Breast epithelium (tissue), 4 donors: ENCODE measurements around the gene DYRK1A. TPM values are rescaled to one million over a fixed set of nuclear protein-coding genes. Genes with fewer than 3 reads are reported as not detected.

Experiments
- DNase-seq, 2 donors: peaks; one replicate each; pipeline ENCODE4 v3.0.0-alpha.2; 2019; ENCODE audit warnings: low spot score in 2 of 2
- H3K27ac ChIP-seq, 2 donors: fragments of 200-600 bp; sonication (generic) in 1 of 2; one replicate each; pipeline ENCODE4 v1.5.1; 2016 to 2019; ENCODE audit warnings: mild to moderate bottlenecking in 1 of 2
- H3K27me3 ChIP-seq, 2 donors: fragments of 200-600 bp; sonication (generic) in 1 of 2; one replicate each; pipeline versions ENCODE4 v1.5.1 to v1.6.0; 2017 to 2019; ENCODE audit warnings: control low read depth in 1 of 2, mild to moderate bottlenecking in 1 of 2
- H3K36me3 ChIP-seq: fragments of 200-600 bp; one replicate; pipeline ENCODE4 v1.5.1; 2019
- H3K4me1 ChIP-seq, 2 donors: fragments of 200-600 bp; sonication (generic); one replicate each; pipeline ENCODE4 v1.5.1; 2016 to 2019; ENCODE audit warnings: control low read depth in 1 of 2
- H3K4me3 ChIP-seq, 3 donors: fragments of 200-600 bp; sonication (generic); 1 replicate in 2 of 3; 2 replicates in 1 of 3; pipeline ENCODE4 v1.5.1; 2016 to 2019; ENCODE audit warnings: mild to moderate bottlenecking in 3 of 3, moderate library complexity in 2 of 3
- H3K9me3 ChIP-seq, 2 donors: fragments of 200-600 bp; sonication (generic) in 1 of 2; one replicate each; pipeline ENCODE4 v1.5.1; 2016 to 2019; ENCODE audit warnings: control low read depth in 1 of 2
- POLR2A ChIP-seq: fragments of 450-650 bp; IDR thresholded peaks from one replicate; pipeline ENCODE4 v1.6.1; 2016; ENCODE audit warnings: antibody characterized with exemption, mild to moderate bottlenecking, moderate library complexity
- POLR2AphosphoS5 ChIP-seq, 3 donors: sonication (generic); formaldehyde crosslinking; IDR thresholded peaks; one replicate each; pipeline ENCODE4 v1.6.1; 2017; ENCODE audit warnings: antibody characterized with exemption in 3 of 3
- intact Hi-C: fragments of 100-400 bp; cut with DNase I; formaldehyde crosslinking; loops from one replicate; pipeline ENCODE4 v1.15.1; 2023; ENCODE audit warnings: low total_unique reads
- total RNA-seq, 3 donors: library from RNA; depleted of rRNA; stranded (reverse); fragments of >200 nt; gene quantifications; one replicate each; pipeline ENCODE4 v1.1.0, GENCODE V29; 2016
- TF ChIP-seq, protein P1 (sequence below), 3 donors: fragments of 450-650 bp; IDR thresholded peaks; one replicate each; pipeline ENCODE4 v1.5.1; 2016 to 2017; ENCODE audit warnings: antibody characterized with exemption in 3 of 3, mild to moderate bottlenecking in 3 of 3, moderate library complexity in 3 of 3

Gene DYRK1A
- total RNA-seq, 3 donors from 2014 or later = 71.7 to 138 (median 93.1) TPM

DNA sequence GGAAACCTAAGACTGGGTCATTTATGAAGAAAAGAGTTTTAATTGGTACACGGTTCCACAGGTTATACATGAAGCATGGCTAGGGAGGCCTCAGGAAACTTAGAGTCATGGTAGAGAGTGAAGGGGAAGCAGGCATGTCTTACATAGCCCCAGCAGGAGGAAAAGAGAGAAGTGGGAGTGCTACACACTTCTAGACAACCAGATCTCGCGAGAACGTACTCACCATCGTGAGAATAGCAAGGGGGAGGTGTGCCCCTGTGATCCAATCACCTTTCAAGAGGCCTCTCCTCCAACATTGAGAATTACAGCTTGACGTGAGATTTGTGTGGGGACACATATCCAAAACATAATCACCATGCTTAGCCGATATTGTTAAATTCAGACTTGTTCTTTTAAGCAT, 62.8 kb downstream of the DYRK1A start:
- intact Hi-C loops = no loop called here
- TF ChIP-seq, protein P1, sequence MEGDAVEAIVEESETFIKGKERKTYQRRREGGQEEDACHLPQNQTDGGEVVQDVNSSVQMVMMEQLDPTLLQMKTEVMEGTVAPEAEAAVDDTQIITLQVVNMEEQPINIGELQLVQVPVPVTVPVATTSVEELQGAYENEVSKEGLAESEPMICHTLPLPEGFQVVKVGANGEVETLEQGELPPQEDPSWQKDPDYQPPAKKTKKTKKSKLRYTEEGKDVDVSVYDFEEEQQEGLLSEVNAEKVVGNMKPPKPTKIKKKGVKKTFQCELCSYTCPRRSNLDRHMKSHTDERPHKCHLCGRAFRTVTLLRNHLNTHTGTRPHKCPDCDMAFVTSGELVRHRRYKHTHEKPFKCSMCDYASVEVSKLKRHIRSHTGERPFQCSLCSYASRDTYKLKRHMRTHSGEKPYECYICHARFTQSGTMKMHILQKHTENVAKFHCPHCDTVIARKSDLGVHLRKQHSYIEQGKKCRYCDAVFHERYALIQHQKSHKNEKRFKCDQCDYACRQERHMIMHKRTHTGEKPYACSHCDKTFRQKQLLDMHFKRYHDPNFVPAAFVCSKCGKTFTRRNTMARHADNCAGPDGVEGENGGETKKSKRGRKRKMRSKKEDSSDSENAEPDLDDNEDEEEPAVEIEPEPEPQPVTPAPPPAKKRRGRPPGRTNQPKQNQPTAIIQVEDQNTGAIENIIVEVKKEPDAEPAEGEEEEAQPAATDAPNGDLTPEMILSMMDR (IDR thresholded peaks at IDR 0.05) = no peak
- TF ChIP-seq POLR2AphosphoS5 (IDR thresholded peaks at IDR 0.05) (no peak), POLR2A (no peak)
- Histone ChIP-seq H3K9me3 (no peaks in the 10 kb centered on the region), H3K4me1 (no peaks in the 10 kb centered on the region), H3K27ac (no peak overlapping the region), H3K4me3 (no peak overlapping the region), H3K36me3 (no peaks in the 10 kb centered on the region), H3K27me3 (no peaks in the 10 kb centered on the region)
- DNase-seq = no peak

DNA sequence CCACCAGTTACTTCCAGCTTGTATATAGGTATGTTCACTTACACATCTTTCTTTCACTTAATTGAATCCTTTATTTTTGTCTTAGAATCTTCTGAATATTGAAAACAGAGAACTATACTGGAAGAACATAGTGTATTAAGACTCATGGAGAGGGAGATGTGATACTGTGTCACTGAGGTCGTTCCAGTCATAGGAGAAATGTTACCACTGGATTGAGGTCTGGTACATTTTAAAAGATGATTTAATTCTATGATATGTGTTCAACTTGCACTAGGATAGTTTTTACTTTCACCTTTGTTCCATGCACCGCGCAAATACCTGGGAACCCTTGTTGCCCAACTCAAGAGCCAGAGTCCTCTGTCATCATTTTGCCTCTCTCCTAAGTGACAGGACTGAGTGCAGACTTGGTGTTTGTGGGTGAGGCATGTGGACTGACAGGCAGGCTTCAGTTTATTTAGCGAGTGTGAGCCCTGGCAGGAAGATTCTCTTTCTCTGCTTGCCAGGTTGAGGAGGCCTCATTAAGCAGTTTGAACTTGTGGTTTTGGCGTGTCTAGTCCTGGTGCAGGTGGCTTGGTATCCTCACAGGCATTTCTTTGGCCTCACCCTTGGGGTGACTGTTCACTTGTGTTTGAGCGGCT, 63.7 kb downstream of the DYRK1A start:
- intact Hi-C loops = no loop called here
- DNase-seq = peak; percentile 44 to 52
- H3K4me1 ChIP-seq = no peaks in the 10 kb centered on the region
- H3K4me3 ChIP-seq = no peak overlapping the region
- no peak overlapping the region for H3K27ac ChIP-seq
- H3K36me3 ChIP-seq = no peaks in the 10 kb centered on the region
- H3K9me3 ChIP-seq = no peaks in the 10 kb centered on the region
- TF ChIP-seq POLR2AphosphoS5 (IDR thresholded peaks at IDR 0.05) (peak in 1 of 3 donors; percentile 11), POLR2A (no peak)
- TF ChIP-seq, protein P1 (IDR thresholded peaks at IDR 0.05) = no peak
- no peaks in the 10 kb centered on the region for H3K27me3 ChIP-seq

DNA sequence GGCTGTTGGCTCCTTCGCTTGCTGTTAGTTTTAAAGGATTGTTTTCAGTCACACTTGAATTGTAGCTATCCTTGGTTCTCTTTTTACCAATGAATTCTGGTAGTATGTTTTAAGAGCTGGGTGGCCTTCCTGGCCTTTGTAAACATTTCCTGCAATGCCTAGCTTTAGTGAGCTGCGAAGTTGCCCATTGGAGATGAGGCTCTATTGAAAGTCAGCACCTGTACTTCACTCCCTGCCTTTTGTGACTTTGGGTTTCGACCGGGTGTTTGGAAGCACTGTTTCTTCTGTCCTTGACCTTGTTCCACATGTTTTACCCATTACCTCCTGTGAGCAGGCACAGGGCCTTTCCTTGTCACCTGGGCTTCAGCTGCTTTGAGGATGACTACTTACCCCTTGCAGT, 64.7 kb downstream of the DYRK1A start:
- Histone ChIP-seq H3K27ac (no peak overlapping the region), H3K4me3 (no peak overlapping the region), H3K36me3 (no peaks in the 10 kb centered on the region), H3K27me3 (no peaks in the 10 kb centered on the region), H3K9me3 (no peaks in the 10 kb centered on the region), H3K4me1 (peaks cover 0 to 5% of the 10 kb centered on the region in 2 donors)
- no peak for DNase-seq
- intact Hi-C loops = no loop called here
- no peak for TF ChIP-seq POLR2AphosphoS5 (IDR thresholded peaks at IDR 0.05)
- TF ChIP-seq POLR2A = no peak
- TF ChIP-seq, protein P1 (IDR thresholded peaks at IDR 0.05) = no peak

DNA sequence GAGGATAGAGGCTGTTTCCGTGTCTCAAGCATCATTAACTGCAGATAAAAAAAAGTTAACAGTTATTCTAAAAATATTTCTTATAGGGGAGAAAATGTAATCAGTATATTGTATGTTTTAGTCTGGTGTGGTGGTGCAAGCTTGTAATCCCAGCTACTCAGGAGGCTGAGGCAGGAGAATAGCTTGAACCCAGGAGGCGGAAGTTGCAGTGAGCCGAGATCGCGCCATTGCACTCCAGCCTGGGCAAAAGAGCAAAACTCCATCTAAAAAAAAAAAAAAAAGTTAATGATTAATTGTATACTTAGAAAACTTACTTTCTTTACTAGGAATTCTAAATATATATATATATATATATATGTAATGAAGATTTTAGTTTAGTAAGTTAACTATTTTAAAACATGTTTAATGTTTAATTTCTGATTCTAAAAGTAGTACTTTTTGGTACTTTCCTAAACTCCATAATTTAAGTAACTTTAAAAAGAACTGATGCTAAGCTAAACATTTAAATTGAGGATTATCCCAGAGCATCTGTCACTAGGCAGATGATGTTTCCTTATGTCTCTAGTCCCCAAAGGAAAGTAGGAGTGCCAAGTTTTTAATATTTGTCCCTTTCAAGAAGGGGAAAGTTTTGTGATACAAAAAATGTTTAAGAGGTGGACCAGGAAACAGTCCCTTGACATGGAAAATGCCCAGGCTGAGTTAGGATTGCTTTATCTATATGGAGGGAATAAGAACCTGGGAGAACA, 66.3 kb downstream of the DYRK1A start:
- Histone ChIP-seq H3K4me1 (peaks cover 0 to 5% of the 10 kb centered on the region in 2 donors), H3K27me3 (no peaks in the 10 kb centered on the region), H3K36me3 (no peaks in the 10 kb centered on the region), H3K27ac (no peak overlapping the region), H3K4me3 (no peak overlapping the region), H3K9me3 (no peaks in the 10 kb centered on the region)
- DNase-seq = no peak
- intact Hi-C loops = no loop called here
- TF ChIP-seq, protein P1 (IDR thresholded peaks at IDR 0.05) = no peak
- no peak for TF ChIP-seq POLR2AphosphoS5 (IDR thresholded peaks at IDR 0.05)
- TF ChIP-seq POLR2A = no peak

DNA sequence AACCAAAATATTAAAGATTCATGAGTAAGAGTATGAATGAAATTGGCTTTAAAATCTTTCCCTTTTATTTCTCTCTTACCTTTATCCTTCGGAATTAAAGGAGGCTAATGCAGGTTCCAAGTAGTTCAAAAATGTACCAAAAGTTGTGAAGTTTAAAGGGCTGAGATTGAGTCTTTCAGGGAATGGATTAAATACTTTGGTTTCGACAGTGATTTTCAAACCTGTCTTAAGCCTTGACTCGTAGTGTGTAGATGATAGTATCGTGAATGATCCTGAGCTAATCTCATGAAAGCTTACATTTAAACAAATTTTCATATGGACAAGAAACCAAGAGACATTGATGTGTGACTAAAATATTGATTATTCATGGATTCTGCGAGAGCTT, 66.9 kb downstream of the DYRK1A start:
- Histone ChIP-seq H3K27ac (no peak overlapping the region), H3K4me3 (no peak overlapping the region), H3K27me3 (no peaks in the 10 kb centered on the region), H3K4me1 (peaks cover 0 to 5% of the 10 kb centered on the region in 2 donors), H3K9me3 (no peaks in the 10 kb centered on the region), H3K36me3 (no peaks in the 10 kb centered on the region)
- DNase-seq = no peak
- TF ChIP-seq POLR2A (no peak), POLR2AphosphoS5 (IDR thresholded peaks at IDR 0.05) (no peak)
- TF ChIP-seq, protein P1 (IDR thresholded peaks at IDR 0.05) = no peak
- intact Hi-C loops = no loop called here
